IMR-90 (cell line): ENCODE measurements around the gene PDZRN3.

Experiments
- CEBPB ChIP-seq: IDR thresholded peaks from 2 replicates; pipeline ENCODE4 v1.6.1; 2012; ENCODE audit warnings: low read depth, low read length, improper control_type of control experiment
- CTCF ChIP-seq: conservative IDR thresholded peaks from 2 replicates; pipeline ENCODE4 v1.5.1; 2012; ENCODE audit warnings: mild to moderate bottlenecking, low read depth, low read length, improper control_type of control experiment
- FOS ChIP-seq: fragments of 150-350 bp; IDR thresholded peaks from 2 replicates; pipeline ENCODE4 v1.6.1; 2016; ENCODE audit warnings: low read depth, low read length

GRCh38 chr3:73658227-73658626, 33.5 kb upstream of the PDZRN3 start:
- TF ChIP-seq FOS = no peak
- TF ChIP-seq CEBPB = no peak
- no peak for TF ChIP-seq CTCF
